Stimulated activated CD8-positive, alpha-beta memory T cell treated with anti-CD3 and anti-CD28 coated beads, Interleukin-15, amount 100 ng/mL, for 4 hours (primary cell): Measurements from ENCODE around the gene SNAP91.
"Not testable (repeated sequence)": the region's sequence is repeated elsewhere in the genome, so short reads cannot be mapped to it uniquely, and the experiment has no call there.

Experiments
- DNase-seq, 2 donors: peaks; one replicate each; pipeline ENCODE4 v3.0.0-alpha.2; 2020; ENCODE audit warnings: low read depth in 2 of 2

Gene SNAP91

GRCh38 chr6:83629908-83630307 is 79.0 kb downstream of the SNAP91 start:
- DNase-seq, result not testable (repeated sequence)

- DNase-seq, result no peak
These were observed 93.6 kb downstream of the SNAP91 start for GRCh38 chr6:83615025-83615999.

GRCh38 chr6:83613378-83613777 is 95.5 kb downstream of the SNAP91 start:
- DNase-seq, result no peak

GRCh38 chr6:83609248-83609647 is 99.7 kb downstream of the SNAP91 start:
- DNase-seq, result no peak

GRCh38 chr6:83605517-83605916 is 103.4 kb downstream of the SNAP91 start:
- no peak for DNase-seq

GRCh38 chr6:83603551-83603950 is 105.3 kb downstream of the SNAP91 start:
- DNase-seq, result no peak

- no peak for DNase-seq
These were observed 107.8 kb downstream of the SNAP91 start for GRCh38 chr6:83601119-83601518.

- DNase-seq, result no peak
These were observed 108.4 kb downstream of the SNAP91 start for GRCh38 chr6:83600459-83600858.

- no peak for DNase-seq
These were observed 111.4 kb downstream of the SNAP91 start for GRCh38 chr6:83597511-83597910.

- no peak for DNase-seq
These were observed 111.8 kb downstream of the SNAP91 start for GRCh38 chr6:83597051-83597450.

- DNase-seq, result no peak
These were observed 114.0 kb downstream of the SNAP91 start for GRCh38 chr6:83594941-83595340.

GRCh38 chr6:83593395-83593785 is 115.5 kb downstream of the SNAP91 start:
- no peak for DNase-seq

GRCh38 chr6:83592770-83593394 is 116.0 kb downstream of the SNAP91 start:
- DNase-seq, result no peak

GRCh38 chr6:83590416-83590815 is 118.5 kb downstream of the SNAP91 start:
- DNase-seq, result no peak

- no peak for DNase-seq
These were observed 119.8 kb downstream of the SNAP91 start for GRCh38 chr6:83589076-83589475.

GRCh38 chr6:83578057-83578456 is 130.8 kb downstream of the SNAP91 start:
- no peak for DNase-seq

- no peak for DNase-seq
These were observed 134.1 kb downstream of the SNAP91 start for GRCh38 chr6:83574783-83575182.

- not testable (repeated sequence) for DNase-seq
These were observed 137.2 kb downstream of the SNAP91 start for GRCh38 chr6:83571663-83572185.

GRCh38 chr6:83558975-83559374 is 149.9 kb downstream of the SNAP91 start:
- DNase-seq, result no peak

- DNase-seq, result no peak
These were observed 152.0 kb downstream of the SNAP91 start for GRCh38 chr6:83556871-83557270.

- not testable (repeated sequence) for DNase-seq
These were observed 157.2 kb downstream of the SNAP91 start for GRCh38 chr6:83551748-83552147.

- not testable (repeated sequence) for DNase-seq
These were observed 158.4 kb downstream of the SNAP91 start for GRCh38 chr6:83550482-83550881.

- DNase-seq, result no peak
These were observed 162.3 kb downstream of the SNAP91 start for GRCh38 chr6:83546636-83547035.
